Esophagus muscularis mucosa (tissue), 4 donors: ENCODE data around the gene MAD1L1. TPM values are rescaled to one million over a fixed set of nuclear protein-coding genes. Genes with fewer than 3 reads are reported as not detected.

ENCODE experiments used
- DNase-seq: peaks from one replicate; pipeline ENCODE4 v3.0.0-alpha.2; 2017; ENCODE audit errors: extremely low spot score
- H3K27ac ChIP-seq, 4 donors: fragments of 200-600 bp; sonication (generic); replicated peaks in 1 of 4; 1 replicate in 3 of 4; 2 replicates in 1 of 4; pipeline ENCODE4 v1.5.1; 2016 to 2019; ENCODE audit warnings: mild to moderate bottlenecking in 1 of 4
- H3K27me3 ChIP-seq, 4 donors: fragments of 200-600 bp; sonication (generic); one replicate each; pipeline versions ENCODE4 v1.5.1 to v1.6.0; 2016 to 2019
- H3K36me3 ChIP-seq, 4 donors: fragments of 200-600 bp; sonication (generic); one replicate each; pipeline ENCODE4 v1.5.1; 2016 to 2019
- H3K4me1 ChIP-seq, 4 donors: fragments of 200-600 bp; sonication (generic); one replicate each; pipeline ENCODE4 v1.5.1; 2016 to 2019
- H3K4me3 ChIP-seq, 4 donors: fragments of 200-600 bp; sonication (generic); 1 replicate in 2 of 4; 2 replicates in 2 of 4; pipeline ENCODE4 v1.5.1; 2016 to 2019; ENCODE audit warnings: mild to moderate bottlenecking in 4 of 4, moderate library complexity in 1 of 4
- H3K9me3 ChIP-seq, 4 donors: fragments of 200-600 bp; sonication (generic); 1 replicate in 3 of 4; 2 replicates in 1 of 4; pipeline ENCODE4 v1.5.1; 2016 to 2019
- EP300 ChIP-seq: sonication (generic); formaldehyde crosslinking; IDR thresholded peaks from one replicate; pipeline ENCODE4 v1.6.1; 2017; ENCODE audit warnings: antibody characterized with exemption
- POLR2A ChIP-seq: fragments of 450-650 bp; IDR thresholded peaks from one replicate; pipeline ENCODE4 v1.6.1; 2017; ENCODE audit warnings: antibody characterized with exemption, moderate library complexity, mild to moderate bottlenecking, low read depth
- POLR2AphosphoS5 ChIP-seq, 2 donors: sonication (generic); formaldehyde crosslinking; IDR thresholded peaks; one replicate each; pipeline ENCODE4 v1.6.1; 2017; ENCODE audit warnings: antibody characterized with exemption in 2 of 2
- WGBS: methylation state at CpG from one replicate; pipeline ENCODE4 v1.1.5; 2018; 5-methylcytosine and 5-hydroxymethylcytosine counted together
- intact Hi-C: fragments of 100-400 bp; cut with DNase I; formaldehyde crosslinking; loops from one replicate; pipeline ENCODE4 v1.15.1; 2023
- total RNA-seq, 4 donors: library from RNA; depleted of rRNA; stranded (reverse); fragments of >200 nt; gene quantifications; one replicate each; pipeline versions ENCODE4 v1.1.0 to v1.2.1, GENCODE V29; 2016
- TF ChIP-seq, protein P1 (sequence below), 3 experiments: fragments of 200-600 bp in 2 of 3; fragments of 450-650 bp in 1 of 3; sonication (generic) in 2 of 3; IDR thresholded peaks; one replicate each; pipeline ENCODE4 v1.5.1; 2017 to 2019; ENCODE audit warnings: antibody characterized with exemption in 3 of 3, mild to moderate bottlenecking in 2 of 3, moderate library complexity in 1 of 3

Gene MAD1L1
- total RNA-seq, 4 donors from 2014 or later = 22.2 to 33.1 (median 29.5) TPM

DNA sequence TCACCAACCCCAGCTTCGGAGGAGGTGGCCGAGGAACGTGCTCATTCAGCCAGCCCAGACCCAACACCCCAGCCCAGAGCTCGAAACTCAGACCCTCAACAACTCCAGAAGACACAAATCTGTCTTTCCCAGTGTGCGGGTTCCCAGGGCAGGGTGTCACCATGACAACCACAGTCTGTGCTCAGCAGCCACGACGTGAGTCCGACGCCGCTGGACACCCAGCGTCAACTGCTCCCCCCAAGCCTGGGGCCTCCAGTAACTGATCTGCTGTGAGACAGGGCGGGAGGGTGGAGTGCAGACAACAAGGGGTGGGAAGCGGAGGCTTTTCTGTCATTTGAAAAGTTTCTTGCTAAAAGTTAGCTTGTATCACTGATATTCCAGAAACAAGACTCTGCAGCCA lies 167.2 kb downstream of the MAD1L1 start:
- no peak for DNase-seq
- WGBS = 100% methylated on average over 4 of the region's 13 CpGs
- Histone ChIP-seq H3K4me3 (no peak overlapping the region), H3K9me3 (peaks cover 0 to 2% (median 0%) of the 10 kb centered on the region in 4 donors), H3K36me3 (peaks cover 0 to 42% (median 27%) of the 10 kb centered on the region in 4 donors), H3K27ac (no peak overlapping the region), H3K27me3 (no peaks in the 10 kb centered on the region), H3K4me1 (peaks cover 6 to 10% (median 10%) of the 10 kb centered on the region in 4 donors)
- intact Hi-C loops = no loop called here
- TF ChIP-seq EP300 = no peak
- TF ChIP-seq POLR2A = no peak
- TF ChIP-seq, protein P1, sequence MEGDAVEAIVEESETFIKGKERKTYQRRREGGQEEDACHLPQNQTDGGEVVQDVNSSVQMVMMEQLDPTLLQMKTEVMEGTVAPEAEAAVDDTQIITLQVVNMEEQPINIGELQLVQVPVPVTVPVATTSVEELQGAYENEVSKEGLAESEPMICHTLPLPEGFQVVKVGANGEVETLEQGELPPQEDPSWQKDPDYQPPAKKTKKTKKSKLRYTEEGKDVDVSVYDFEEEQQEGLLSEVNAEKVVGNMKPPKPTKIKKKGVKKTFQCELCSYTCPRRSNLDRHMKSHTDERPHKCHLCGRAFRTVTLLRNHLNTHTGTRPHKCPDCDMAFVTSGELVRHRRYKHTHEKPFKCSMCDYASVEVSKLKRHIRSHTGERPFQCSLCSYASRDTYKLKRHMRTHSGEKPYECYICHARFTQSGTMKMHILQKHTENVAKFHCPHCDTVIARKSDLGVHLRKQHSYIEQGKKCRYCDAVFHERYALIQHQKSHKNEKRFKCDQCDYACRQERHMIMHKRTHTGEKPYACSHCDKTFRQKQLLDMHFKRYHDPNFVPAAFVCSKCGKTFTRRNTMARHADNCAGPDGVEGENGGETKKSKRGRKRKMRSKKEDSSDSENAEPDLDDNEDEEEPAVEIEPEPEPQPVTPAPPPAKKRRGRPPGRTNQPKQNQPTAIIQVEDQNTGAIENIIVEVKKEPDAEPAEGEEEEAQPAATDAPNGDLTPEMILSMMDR (IDR thresholded peaks at IDR 0.05) = no peak
- TF ChIP-seq POLR2AphosphoS5 (IDR thresholded peaks at IDR 0.05) = no peak

DNA sequence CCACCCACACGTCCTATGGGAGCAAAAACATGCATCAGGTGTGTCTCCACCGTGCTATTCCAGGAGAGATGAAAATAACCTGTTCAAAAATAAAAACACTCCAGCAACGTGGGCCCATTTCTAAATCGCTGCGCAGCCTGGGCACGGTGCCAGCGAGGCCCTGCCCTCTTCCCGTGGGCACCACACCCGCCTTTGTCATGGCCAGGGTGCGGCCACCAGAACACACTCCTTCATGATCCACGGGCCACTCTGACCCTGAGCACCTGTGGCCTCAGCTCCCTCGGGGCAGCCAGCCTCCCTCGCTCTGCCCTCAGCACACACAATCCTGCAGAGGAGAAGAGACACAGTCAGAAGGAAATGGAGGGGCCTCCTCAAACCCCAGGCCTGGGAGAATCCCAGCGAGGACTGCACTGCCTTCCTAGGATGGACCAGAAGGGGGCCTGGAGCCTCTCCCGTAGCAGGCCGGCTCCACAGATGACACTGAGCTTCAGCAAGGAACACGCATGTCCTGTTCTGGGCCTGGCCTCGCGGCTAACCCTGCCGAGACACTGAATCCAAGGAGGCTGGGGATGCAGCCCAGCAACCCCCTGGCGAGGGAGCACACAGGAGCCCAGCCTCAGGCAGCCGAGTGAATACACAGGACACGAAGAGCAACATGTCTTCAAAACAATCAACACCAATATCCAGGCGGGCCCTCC lies 169.0 kb downstream of the MAD1L1 start:
- peaks cover 0 to 32% (median 24%) of the 10 kb centered on the region in 4 donors for H3K36me3 ChIP-seq
- no peak overlapping the region for H3K27ac ChIP-seq
- TF ChIP-seq POLR2A = no peak
- TF ChIP-seq EP300 = no peak
- TF ChIP-seq POLR2AphosphoS5 (IDR thresholded peaks at IDR 0.05) = peak in 1 of 2 donors; percentile 8
- TF ChIP-seq, protein P1 (IDR thresholded peaks at IDR 0.05) = peak in 1 of 3 experiments; percentile 20
- no peaks in the 10 kb centered on the region for H3K27me3 ChIP-seq
- peaks cover 6 to 10% (median 10%) of the 10 kb centered on the region in 4 donors for H3K4me1 ChIP-seq
- peaks cover 0 to 10% (median 0%) of the 10 kb centered on the region in 4 donors for H3K9me3 ChIP-seq
- DNase-seq = no peak
- intact Hi-C loops = no loop called here
- 72% methylated on average over 16 of the region's 24 CpGs for WGBS
- no peak overlapping the region for H3K4me3 ChIP-seq

DNA sequence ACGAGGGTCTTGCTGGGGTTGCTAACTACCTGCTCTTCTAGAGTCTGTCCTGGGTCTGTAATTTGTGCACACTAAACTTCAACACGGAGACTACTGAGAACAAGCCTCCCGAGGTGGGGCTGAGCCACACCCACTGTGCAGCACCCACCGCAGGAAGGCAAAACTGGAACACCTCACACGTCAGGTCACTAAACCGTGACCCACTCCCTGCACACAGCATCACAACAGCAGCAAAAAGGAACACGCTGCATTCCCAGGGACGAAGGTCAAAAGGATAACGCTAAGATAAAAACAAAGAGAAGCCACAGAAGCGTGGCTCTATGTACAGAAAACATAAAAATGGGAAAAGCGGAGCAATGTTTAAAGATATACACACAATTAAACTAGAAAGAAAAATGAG lies 170.1 kb downstream of the MAD1L1 start:
- H3K4me1 ChIP-seq = peaks cover 6 to 10% (median 10%) of the 10 kb centered on the region in 4 donors
- peaks cover 0 to 21% (median 13%) of the 10 kb centered on the region in 4 donors for H3K36me3 ChIP-seq
- intact Hi-C loops = no loop called here
- 94% methylated on average over 11 of the region's 11 CpGs for WGBS
- TF ChIP-seq POLR2AphosphoS5 (IDR thresholded peaks at IDR 0.05) (no peak), POLR2A (no peak), EP300 (no peak)
- TF ChIP-seq, protein P1 (IDR thresholded peaks at IDR 0.05) = no peak
- H3K4me3 ChIP-seq = no peak overlapping the region
- H3K9me3 ChIP-seq = peaks cover 0 to 10% (median 0%) of the 10 kb centered on the region in 4 donors
- no peaks in the 10 kb centered on the region for H3K27me3 ChIP-seq
- no peak overlapping the region for H3K27ac ChIP-seq
- no peak for DNase-seq

DNA sequence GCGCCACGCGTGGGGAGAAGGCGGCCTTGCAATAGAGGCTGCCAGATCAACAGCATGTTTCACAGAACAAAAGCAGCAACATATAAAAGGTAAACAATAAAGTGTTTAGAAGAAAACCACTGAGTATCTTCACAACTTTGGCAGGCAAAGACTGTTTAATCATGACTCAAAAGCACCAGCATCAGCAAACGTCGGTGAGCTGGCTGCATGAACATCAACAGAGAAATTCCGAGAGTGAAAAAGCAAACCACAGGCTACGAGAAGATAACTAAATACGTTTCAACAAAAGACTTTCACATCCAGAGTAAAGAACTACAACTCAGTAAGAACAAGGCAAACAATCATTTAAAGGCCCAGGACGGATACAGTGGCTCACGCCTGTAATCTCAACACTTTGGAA lies 172.0 kb downstream of the MAD1L1 start:
- H3K4me3 ChIP-seq = no peak overlapping the region
- H3K27ac ChIP-seq = no peak overlapping the region
- WGBS = 89% methylated on average over 11 of the region's 11 CpGs
- TF ChIP-seq EP300 (no peak), POLR2AphosphoS5 (IDR thresholded peaks at IDR 0.05) (no peak), POLR2A (no peak)
- TF ChIP-seq, protein P1 (IDR thresholded peaks at IDR 0.05) = no peak
- no peaks in the 10 kb centered on the region for H3K27me3 ChIP-seq
- H3K36me3 ChIP-seq = peaks cover 0 to 7% (median 4%) of the 10 kb centered on the region in 4 donors
- intact Hi-C loops = no loop called here
- H3K4me1 ChIP-seq = peaks cover 6 to 10% (median 10%) of the 10 kb centered on the region in 4 donors
- peaks cover 0 to 10% (median 0%) of the 10 kb centered on the region in 4 donors for H3K9me3 ChIP-seq
- DNase-seq = no peak
